Mucosa of descending colon (tissue), 3 donors: ENCODE results near the gene RASD2. TPM values are rescaled to one million over a fixed set of nuclear protein-coding genes. Genes with fewer than 3 reads are reported as not detected.

Experiments used
- ATAC-seq: fragments of 200-7000 bp; cut with Tn5 transposase; one replicate; pipeline ENCODE4 v1.9.1; 2020; ENCODE audit warnings: mild to moderate bottlenecking, moderate library complexity
- DNase-seq, 3 donors: peaks; one replicate each; pipeline ENCODE4 v3.0.0-alpha.2; 2020
- H3K36me3 ChIP-seq: fragments of 200-600 bp; one replicate; pipeline ENCODE4 v1.8.0; 2021; ENCODE audit warnings: low read depth, mild to moderate bottlenecking
- H3K4me1 ChIP-seq: fragments of 200-600 bp; one replicate; pipeline ENCODE4 v1.8.0; 2021; ENCODE audit warnings: low read depth, mild to moderate bottlenecking
- H3K4me3 ChIP-seq: fragments of 200-600 bp; one replicate; pipeline ENCODE4 v1.8.0; 2021; ENCODE audit warnings: mild to moderate bottlenecking
- H3K9me3 ChIP-seq: fragments of 200-600 bp; one replicate; pipeline ENCODE4 v1.8.0; 2021; ENCODE audit warnings: mild to moderate bottlenecking
- intact Hi-C, 2 donors: fragments of 100-400 bp; cut with DNase I in 1 of 2; cut with micrococcal nuclease in 1 of 2; formaldehyde crosslinking; loops; one replicate each; pipeline versions ENCODE4 v1.11.0 to v1.11.1; 2022; cut with DNase I, micrococcal nuclease
- total RNA-seq, 3 donors: library from RNA; stranded (reverse); fragmentation: NEBNext Ultra II Directional in 2 of 3; extraction: Animal tissue kit (Norgen Biotek cat#: 25700) in 2 of 3; gene quantifications; one replicate each; pipeline versions ENCODE4 v1.2.1 to v1.2.4, GENCODE V29; 2021 to 2023
- TF ChIP-seq, protein P1 (sequence below): fragments of 200-600 bp; IDR thresholded peaks from one replicate; pipeline ENCODE4 v1.8.0; 2022; ENCODE audit warnings: antibody characterized with exemption, mild to moderate bottlenecking
- donor health status: DM: no; HTN: no; CAD: no; lungs with moderate emphysema.
- donor health status: DM: no; HTN: no; CAD: no.
- donor health status: DM: no; HTN: yes; CAD: no.

The RASD2 gene
- total RNA-seq, 3 donors from 2014 or later: 11.7 to 34.0 (median 19.2) TPM

DNA sequence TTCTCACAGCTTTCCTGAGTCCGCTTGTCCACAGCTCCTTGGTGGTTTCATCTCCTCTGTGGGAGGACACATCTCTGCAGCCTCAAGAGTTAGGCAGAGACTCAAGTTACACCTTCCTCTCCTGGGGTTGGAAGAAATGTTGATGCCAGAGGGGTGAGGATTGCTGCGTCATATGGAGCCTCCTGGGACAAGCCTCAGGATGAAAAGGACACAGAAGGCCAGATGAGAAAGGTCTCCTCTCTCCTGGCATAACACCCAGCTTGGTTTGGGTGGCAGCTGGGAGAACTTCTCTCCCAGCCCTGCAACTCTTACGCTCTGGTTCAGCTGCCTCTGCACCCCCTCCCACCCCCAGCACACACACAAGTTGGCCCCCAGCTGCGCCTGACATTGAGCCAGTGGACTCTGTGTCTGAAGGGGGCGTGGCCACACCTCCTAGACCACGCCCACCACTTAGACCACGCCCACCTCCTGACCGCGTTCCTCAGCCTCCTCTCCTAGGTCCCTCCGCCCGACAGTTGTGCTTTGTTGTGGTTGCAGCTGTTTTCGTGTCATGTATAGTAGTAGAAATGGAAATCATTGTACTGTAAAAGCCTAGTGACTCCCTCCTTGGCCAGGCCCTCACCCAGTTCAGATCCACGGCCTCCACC is 11.7 kb downstream of the RASD2 start:
- H3K36me3 ChIP-seq: no peaks in the 10 kb centered on the region
- DNase-seq (peak in 2 of 3 donors; percentile 53 to 54), ATAC-seq (peak; percentile 81)
- no peaks in the 10 kb centered on the region for H3K9me3 ChIP-seq
- H3K4me1 ChIP-seq: no peaks in the 10 kb centered on the region
- no peak overlapping the region for H3K4me3 ChIP-seq
- TF ChIP-seq, protein P1, sequence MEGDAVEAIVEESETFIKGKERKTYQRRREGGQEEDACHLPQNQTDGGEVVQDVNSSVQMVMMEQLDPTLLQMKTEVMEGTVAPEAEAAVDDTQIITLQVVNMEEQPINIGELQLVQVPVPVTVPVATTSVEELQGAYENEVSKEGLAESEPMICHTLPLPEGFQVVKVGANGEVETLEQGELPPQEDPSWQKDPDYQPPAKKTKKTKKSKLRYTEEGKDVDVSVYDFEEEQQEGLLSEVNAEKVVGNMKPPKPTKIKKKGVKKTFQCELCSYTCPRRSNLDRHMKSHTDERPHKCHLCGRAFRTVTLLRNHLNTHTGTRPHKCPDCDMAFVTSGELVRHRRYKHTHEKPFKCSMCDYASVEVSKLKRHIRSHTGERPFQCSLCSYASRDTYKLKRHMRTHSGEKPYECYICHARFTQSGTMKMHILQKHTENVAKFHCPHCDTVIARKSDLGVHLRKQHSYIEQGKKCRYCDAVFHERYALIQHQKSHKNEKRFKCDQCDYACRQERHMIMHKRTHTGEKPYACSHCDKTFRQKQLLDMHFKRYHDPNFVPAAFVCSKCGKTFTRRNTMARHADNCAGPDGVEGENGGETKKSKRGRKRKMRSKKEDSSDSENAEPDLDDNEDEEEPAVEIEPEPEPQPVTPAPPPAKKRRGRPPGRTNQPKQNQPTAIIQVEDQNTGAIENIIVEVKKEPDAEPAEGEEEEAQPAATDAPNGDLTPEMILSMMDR: no peak
- intact Hi-C loops: no loop called here

DNA sequence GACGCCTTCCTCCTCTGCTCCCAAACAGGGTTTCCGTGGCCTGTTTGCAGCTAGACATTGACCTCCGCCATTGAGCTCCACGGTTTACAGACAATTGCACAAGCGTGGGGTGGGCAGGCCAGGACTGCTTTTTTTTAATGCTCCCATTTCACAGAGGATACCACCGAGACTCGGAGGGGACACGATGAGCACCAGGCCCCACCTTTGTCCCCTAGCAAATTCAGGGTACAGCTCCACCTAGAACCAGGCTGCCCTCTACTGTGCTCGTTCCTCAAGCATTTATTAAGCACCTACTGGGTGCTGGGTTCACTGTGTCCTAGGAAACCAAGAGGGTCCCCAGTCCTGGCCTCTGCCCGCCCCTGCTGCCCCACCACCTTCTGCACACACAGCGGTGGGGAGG is 12.2 kb downstream of the RASD2 start:
- Histone ChIP-seq H3K4me1 (no peaks in the 10 kb centered on the region), H3K4me3 (no peak overlapping the region), H3K36me3 (no peaks in the 10 kb centered on the region), H3K9me3 (no peaks in the 10 kb centered on the region)
- TF ChIP-seq, protein P1: no peak
- intact Hi-C loops: no loop called here
- no peak for DNase-seq
- ATAC-seq: no peak

DNA sequence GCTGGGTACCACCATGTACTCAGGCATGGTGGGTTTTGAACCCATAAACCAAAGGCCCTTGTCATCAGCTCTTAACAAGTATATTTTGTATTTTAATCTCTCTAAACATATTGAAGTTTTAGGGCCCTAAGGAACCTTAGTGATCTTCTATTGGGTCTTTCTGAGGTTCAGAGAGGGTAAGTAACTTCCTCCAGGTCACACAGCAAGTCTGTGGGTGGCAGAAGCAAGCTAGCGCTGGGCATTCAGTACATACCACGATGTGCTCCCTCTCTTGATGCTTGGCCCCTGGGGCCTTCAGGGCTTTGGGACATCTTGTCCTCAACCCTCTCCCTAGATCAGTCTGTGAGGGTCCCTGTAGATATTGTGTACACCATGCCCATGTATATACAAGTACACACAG is 12.7 kb downstream of the RASD2 start:
- Histone ChIP-seq H3K4me1 (no peaks in the 10 kb centered on the region), H3K36me3 (no peaks in the 10 kb centered on the region), H3K9me3 (no peaks in the 10 kb centered on the region), H3K4me3 (no peak overlapping the region)
- TF ChIP-seq, protein P1: no peak
- no peak for ATAC-seq
- intact Hi-C loops: no loop called here
- no peak for DNase-seq

DNA sequence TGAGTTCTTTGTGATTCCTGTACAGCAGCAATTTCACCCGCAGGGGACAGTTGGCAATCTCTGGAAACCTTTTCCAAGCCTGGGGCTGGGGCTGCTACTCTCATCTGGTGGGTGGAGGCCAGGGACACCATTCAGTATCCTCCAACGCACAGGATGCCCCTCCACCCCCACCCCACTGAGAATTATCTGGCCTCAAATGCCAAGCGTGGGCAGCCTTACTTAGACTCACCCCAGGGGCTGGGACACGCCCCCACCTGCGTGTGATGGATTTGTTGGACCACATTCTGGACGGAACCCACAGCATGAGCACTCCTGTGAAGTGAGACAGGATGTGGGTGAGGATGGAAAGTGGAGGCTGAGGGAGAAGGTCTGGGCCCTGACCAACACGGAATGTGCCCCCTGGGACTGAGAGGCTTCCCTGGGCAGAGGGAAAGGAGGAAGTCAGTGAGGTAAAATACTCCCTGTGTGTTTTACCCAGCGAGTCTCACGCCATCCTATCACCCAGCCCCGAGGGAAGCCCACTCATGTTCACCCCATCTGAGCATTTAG is 13.7 kb downstream of the RASD2 start:
- Histone ChIP-seq H3K4me3 (no peak overlapping the region), H3K9me3 (no peaks in the 10 kb centered on the region), H3K4me1 (no peaks in the 10 kb centered on the region), H3K36me3 (no peaks in the 10 kb centered on the region)
- ATAC-seq (no peak), DNase-seq (no peak)
- intact Hi-C loops: no loop called here
- TF ChIP-seq, protein P1: no peak

DNA sequence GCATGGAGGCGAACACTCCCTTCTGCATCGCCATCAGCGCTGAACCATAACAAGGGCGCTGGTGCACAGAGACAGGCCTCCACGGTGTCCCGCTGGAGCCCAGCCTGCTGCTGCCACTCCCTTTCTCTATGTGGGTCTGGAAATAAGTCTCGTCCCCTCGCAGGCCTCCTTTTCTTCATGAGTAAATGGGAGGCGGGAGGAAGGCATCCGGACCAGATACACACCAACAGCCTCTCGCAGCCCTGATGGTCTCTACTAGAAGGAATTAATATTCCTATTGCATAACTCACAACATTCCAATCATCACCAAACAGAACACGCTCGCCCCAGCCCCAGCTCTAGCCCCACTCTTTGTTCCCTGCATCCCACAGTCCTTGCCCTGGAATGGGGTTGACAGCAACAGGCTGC is 14.9 kb downstream of the RASD2 start:
- TF ChIP-seq, protein P1: no peak
- DNase-seq: no peak

More for the DNA sequence above, 14.9 kb downstream of the RASD2 start:
- no peaks in the 10 kb centered on the region for H3K9me3 ChIP-seq
- H3K4me3 ChIP-seq: no peak overlapping the region
- H3K36me3 ChIP-seq: no peaks in the 10 kb centered on the region
- H3K4me1 ChIP-seq: no peaks in the 10 kb centered on the region
- intact Hi-C loops: no loop called here
- no peak for ATAC-seq
